Measurements from ENCODE around the gene MYMX. TPM values are rescaled to one million over a fixed set of nuclear protein-coding genes. Genes with fewer than 3 reads are reported as not detected.
A peak's percentile ranks its signal among the peaks of the same experiment; 100 is the strongest.

Gene MYMX
- total and polyA plus RNA-seq, 2 of the 13 experiments (the other 11 are each of a cell fraction or from before 2014, with no cell fraction given), result not detected

GRCh38 chr6:44219053-44219814 is 2.5 kb downstream of the MYMX start (continued):
- TF ChIP-seq ZNF414 (CRISPR knock-in tag; IDR thresholded peaks at IDR 0.05), result no peak; the same call in 1 of the 2 replicates
- peak; percentile 60; the same call in 1 of the 2 replicates for TF ChIP-seq RXRA (CRISPR knock-in tag; IDR thresholded peaks at IDR 0.05)
- peak; percentile 75; the same call in 1 of the 2 replicates for TF ChIP-seq ZNF337 (CRISPR knock-in tag; IDR thresholded peaks at IDR 0.05; ENCODE audit: borderline replicate concordance, low read depth)
- TF ChIP-seq HDAC2 (CRISPR knock-in tag; IDR thresholded peaks at IDR 0.05), result peak; percentile 62; the same call in 1 of the 2 replicates
- 0 out of 2 replicates have a peak, but pooled peaks have one; percentile 61 for TF ChIP-seq ZNF383 (CRISPR knock-in tag; IDR thresholded peaks at IDR 0.05; ENCODE audit: borderline replicate concordance)
- TF ChIP-seq ZNF33B (CRISPR knock-in tag; IDR thresholded peaks at IDR 0.05), result peak; percentile 78; the same call in 1 of the 2 replicates
- TF ChIP-seq TEAD2 (CRISPR knock-in tag; IDR thresholded peaks at IDR 0.05), result peak; percentile 81; the same call in 1 of the 2 replicates
- TF ChIP-seq EZH2 (conservative IDR thresholded peaks at IDR 0.05; ENCODE audit: low read depth, low read length), result no peak
- no peak for TF ChIP-seq FUBP1 (CRISPR knock-in tag; IDR thresholded peaks at IDR 0.05; ENCODE audit: borderline replicate concordance)
- peak; percentile 66; the same call in 1 of the 2 replicates for TF ChIP-seq FOXO1 (CRISPR knock-in tag; IDR thresholded peaks at IDR 0.05)
- TF ChIP-seq ISL2 (CRISPR knock-in tag; IDR thresholded peaks at IDR 0.05), result peak; percentile 71; the same call in 1 of the 2 replicates
- TF ChIP-seq HMG20A (CRISPR knock-in tag; IDR thresholded peaks at IDR 0.05; ENCODE audit: borderline replicate concordance), result 0 out of 2 replicates have a peak, but pooled peaks have one; percentile 18
- peak; percentile 47; the same call in 1 of the 2 replicates for TF ChIP-seq ZNF782 (CRISPR knock-in tag; IDR thresholded peaks at IDR 0.05; ENCODE audit: borderline replicate concordance)
- TF ChIP-seq MAX (IDR thresholded peaks at IDR 0.05), result peak; percentile 81
- TF ChIP-seq ZNF713 (CRISPR knock-in tag; IDR thresholded peaks at IDR 0.05), result peak; percentile 77
- no peak for TF ChIP-seq PLSCR1 (CRISPR knock-in tag; IDR thresholded peaks at IDR 0.05; ENCODE audit: borderline replicate concordance)
- peak; percentile 84; the same call in 1 of the 2 replicates for TF ChIP-seq GABPB1 (CRISPR knock-in tag; IDR thresholded peaks at IDR 0.05)
- TF ChIP-seq SP2 (CRISPR knock-in tag; IDR thresholded peaks at IDR 0.05), result no peak
- TF ChIP-seq MAFK (conservative IDR thresholded peaks at IDR 0.05 in 1 of 2, IDR thresholded peaks at IDR 0.05 in 1 of 2; ENCODE audit: low read length in 2 of 2), result no peak
- TF ChIP-seq ZNF710 (CRISPR knock-in tag; IDR thresholded peaks at IDR 0.05; ENCODE audit: borderline replicate concordance), result peak; percentile 51; the same call in 1 of the 2 replicates
- TF ChIP-seq TRIM22 (IDR thresholded peaks at IDR 0.05), result no peak
